HG02973 (cell line): Measurements from ENCODE around the gene LAMB3.
"Not testable (repeated sequence)": the region's sequence is repeated elsewhere in the genome, so short reads cannot be mapped to it uniquely, and the experiment has no call there.

Source experiments
- ATAC-seq: cut with Tn5 transposase; IDR thresholded peaks from one replicate; pipeline ENCODE4 v1.9.1; 2021; ENCODE audit warnings: moderate library complexity; ENCODE audit not compliant: unreplicated experiment

The LAMB3 gene

GRCh38 chr1:209652121-209652735 lies at the start of gene LAMB3:
Gene LAMB3 (minus strand): TSS chr1:209652425. CDS start chr1:209650944, 1,481 bp downstream.
- no peak for ATAC-seq

- ATAC-seq, result not testable (repeated sequence)
Measured at GRCh38 chr1:209700686-209701085, 48.5 kb upstream of the LAMB3 start.

- ATAC-seq, result no peak
Measured at GRCh38 chr1:209697126-209697525, 44.9 kb upstream of the LAMB3 start.

DNA sequence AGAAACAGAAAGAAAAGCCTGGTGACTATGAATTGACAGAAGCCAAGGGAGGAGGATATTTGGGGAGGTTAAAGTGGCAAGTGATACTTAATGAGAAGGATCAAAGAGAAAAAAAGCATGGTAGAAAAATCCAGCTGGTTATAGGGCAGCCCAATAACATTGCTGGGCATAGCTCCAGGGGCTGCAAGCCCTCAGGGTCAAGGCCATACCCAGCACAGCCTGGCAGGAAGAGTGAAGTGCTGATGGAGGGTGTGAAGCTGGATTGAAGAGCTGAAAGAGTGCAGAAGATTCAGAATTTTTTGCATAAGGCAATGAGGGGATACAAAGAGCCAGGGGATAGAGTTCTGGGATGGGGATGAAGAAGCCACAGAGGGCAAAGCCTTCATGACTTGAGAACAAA lies 44.4 kb upstream of the LAMB3 start:
- ATAC-seq, result no peak

DNA sequence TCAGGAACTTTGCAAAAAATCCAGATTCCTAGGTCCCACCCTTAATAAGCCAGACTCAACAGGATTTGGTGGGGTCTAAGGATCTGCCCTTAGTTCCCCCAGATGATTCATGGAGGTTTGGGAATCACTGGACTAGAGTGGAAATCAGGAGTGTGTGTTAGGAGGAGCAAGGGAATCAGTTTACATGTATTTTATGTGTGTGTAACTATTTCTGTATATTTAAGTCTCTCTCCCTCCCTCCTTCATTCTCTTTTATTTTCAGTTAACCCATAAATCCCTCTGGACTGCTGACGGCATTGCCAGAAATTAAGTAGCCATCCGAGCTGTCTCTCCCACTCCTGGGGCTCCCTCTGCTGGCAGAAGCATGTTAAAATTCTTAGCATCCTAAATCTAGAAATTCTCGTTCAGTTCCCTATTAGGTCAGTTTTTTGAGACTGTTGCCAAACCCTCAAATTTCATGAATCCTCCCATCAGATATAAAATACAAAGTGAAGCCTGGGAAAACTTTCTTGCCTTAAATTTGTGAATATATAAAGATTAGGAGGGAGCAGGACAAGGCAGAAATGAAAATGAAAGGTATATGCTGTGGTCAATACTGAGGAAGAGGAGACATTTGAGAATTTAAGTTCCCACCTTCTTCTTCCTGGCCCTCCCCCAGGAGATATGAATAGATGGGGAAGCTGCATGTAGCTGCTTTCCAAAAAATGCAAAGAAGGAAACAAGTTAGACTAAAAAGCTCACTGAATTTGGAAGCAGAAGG lies 40.7 kb upstream of the LAMB3 start:
- ATAC-seq, result no peak

DNA sequence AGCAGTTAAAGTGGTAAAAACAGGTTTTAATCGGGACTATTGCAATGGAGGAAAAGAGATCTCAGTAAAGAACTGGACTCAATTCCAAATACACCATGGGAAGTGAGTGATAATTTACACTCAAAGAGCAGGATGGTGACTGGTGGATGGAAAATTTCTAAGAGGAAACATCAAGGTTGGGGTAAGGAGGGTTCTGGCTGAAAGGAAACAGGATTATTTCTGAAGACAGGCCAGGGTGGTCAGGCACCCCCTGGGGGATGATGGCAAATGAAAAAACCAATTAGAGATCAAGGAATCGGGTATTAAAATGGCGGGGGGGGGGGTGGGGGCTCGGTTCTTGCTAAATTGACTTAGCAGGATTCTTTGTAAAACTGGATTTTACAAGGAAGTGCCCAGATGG lies 40.1 kb upstream of the LAMB3 start:
- ATAC-seq, result no peak

DNA sequence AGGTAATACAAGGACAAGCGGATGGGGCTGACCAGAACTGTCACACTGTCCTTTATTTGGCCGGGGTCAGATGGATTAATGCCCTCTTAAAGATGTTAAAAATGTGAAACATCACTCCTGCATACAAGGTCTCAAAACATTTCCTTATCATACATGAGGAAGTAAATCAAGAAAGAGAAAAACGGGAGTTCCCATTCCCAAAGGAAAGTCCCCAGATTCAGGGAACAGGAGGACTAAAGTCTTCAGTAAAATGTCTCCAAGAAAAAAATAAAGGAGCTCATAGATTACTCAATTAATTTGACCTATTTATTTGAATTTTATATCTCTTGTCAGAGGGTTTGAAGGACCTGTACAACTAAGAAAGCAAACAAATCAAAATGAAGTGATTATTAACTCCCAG lies 39.0 kb upstream of the LAMB3 start:
- no peak for ATAC-seq

- no peak for ATAC-seq
Measured at GRCh38 chr1:209689477-209689876, 37.3 kb upstream of the LAMB3 start.

DNA sequence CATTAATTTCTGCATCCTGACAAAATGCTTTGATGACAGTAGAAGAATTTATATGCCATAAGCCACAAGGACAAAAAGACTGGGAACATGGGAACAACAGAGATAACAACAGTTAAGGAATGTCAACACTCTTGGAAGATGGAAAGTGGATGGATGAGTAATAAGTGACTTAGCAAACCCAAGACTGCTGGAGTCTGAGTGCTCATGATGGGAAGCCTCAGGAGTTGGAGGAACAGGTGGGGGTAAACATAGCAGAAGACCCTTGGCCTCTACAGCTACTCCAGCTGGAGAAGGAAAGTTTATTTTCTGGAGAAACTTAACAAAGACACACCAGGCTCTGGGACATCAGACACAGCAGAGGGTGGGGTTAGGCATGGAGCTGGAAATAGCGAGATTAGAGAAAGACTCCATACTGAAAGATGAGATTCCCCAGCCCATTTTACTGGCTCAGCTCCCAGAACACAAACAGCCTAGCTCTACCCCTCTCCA lies 36.6 kb upstream of the LAMB3 start:
- no peak for ATAC-seq

GRCh38 chr1:209686322-209686721 lies 34.1 kb upstream of the LAMB3 start:
- no peak for ATAC-seq

GRCh38 chr1:209685821-209686220 lies 33.6 kb upstream of the LAMB3 start:
- ATAC-seq, result no peak

- no peak for ATAC-seq
Measured at GRCh38 chr1:209678981-209679539, 26.8 kb upstream of the LAMB3 start.

GRCh38 chr1:209675565-209676154 lies 23.4 kb upstream of the LAMB3 start:
- no peak for ATAC-seq

DNA sequence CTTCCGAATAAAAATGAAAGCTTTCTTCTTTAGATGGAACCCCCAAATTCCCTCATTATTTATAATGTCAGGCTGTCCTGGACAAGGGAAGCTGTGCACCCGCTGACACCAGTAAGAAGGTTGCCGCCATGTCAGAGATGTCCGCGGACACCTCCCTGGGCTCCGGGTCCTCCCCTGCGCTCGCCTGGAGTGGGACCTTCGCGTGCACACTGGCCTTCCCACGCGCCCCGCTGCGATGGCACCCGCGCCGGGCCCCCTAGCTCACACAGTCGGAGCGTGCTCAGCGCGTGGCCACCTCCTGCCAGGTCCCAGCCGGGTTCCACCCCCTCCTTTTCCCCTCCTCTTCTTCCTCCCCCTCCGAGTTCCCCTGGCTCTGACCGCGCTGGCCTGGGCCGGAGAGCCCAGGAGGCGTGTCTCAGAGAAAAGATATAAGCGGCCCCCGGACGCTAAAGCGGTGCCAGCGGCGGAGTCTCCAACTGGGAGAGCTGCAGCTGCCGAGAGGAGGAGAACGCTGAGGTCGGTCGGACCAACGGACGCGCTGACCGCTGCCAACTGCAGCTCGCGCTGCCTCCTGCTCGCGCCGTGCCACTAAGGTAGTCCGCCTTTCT lies 22.8 kb upstream of the LAMB3 start, which contains the start of gene G0S2:
Gene G0S2 (plus strand): TSS at position 456 of the 608 bp plus-strand sequence. CDS start 273 bp downstream, outside the sequence.
- ATAC-seq, result no peak

- ATAC-seq, result no peak
Measured at GRCh38 chr1:209673631-209674417, 21.6 kb upstream of the LAMB3 start.

DNA sequence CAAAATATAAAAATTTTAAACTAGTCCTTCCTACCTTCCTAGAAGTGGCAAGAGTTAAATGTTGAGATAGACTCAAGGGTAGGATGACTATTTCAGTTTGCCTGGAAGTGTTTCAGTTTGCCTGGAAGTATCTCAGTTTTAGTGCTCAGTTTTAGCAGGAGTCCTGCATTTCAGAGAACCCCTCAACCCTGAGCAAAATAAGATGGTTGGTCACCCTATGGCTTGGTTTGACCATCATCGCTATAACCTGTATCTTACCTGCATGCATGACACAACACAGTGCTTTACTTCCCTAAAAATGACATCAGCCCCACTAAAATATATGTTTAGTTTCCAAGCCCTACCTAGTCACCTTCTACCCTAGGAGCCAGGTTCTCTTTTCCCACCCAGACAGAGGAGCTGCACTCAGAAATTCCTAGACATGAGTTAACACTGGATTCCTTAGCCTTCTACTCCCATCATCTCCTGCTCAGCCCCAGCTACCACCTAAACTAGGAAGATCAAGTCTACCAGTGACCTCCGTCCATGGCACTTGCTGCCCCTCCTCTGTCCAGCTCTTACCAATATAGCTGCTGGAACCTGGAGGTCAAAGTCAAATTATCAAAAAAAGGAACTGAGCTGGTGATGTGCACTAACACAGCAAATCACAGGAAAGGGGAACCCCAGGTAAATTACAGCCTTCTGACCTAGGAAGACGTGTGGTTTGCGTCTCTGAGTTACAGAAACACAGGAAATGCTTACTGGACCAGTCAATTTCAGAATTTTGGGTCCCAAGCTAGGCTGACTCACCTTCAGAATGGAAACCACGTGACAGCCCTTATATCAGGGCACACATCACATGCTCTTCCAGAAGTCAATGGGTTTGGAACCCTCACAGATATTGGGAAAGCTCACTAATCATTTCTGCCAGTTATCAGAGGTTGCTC lies 20.7 kb upstream of the LAMB3 start:
- ATAC-seq, result peak; percentile 91

DNA sequence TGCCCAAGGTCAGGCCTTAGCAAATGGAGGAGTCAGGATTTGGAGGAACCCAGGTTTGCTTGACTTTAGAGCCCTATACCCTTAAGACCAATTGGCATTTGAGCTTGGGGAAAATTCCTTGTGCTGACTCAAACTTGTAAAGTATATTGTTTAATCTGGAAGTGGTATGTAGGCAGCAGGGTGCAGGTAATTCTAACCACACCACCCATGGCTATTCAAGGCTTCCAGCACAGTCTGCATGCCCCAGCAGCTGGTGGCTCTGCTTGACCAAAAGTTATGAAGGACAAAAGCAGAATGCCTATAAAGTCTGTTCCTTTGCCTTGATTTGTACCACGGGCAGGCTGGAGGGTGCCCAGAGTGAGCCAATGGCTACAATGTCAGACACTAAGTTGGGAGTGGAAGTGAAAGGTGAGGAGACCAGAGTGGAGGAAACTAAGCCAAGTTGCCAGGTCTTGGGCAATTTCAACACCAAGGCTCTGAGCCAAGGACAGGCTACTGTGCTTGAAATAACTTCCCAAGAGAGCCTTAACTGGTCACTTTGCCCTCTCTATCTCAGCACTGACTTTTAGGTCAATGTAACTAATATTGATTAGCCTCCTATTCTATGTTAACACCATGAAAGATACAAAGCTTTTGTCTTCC lies 18.3 kb upstream of the LAMB3 start:
- ATAC-seq, result no peak

GRCh38 chr1:209667708-209668107 lies 15.5 kb upstream of the LAMB3 start:
- no peak for ATAC-seq

DNA sequence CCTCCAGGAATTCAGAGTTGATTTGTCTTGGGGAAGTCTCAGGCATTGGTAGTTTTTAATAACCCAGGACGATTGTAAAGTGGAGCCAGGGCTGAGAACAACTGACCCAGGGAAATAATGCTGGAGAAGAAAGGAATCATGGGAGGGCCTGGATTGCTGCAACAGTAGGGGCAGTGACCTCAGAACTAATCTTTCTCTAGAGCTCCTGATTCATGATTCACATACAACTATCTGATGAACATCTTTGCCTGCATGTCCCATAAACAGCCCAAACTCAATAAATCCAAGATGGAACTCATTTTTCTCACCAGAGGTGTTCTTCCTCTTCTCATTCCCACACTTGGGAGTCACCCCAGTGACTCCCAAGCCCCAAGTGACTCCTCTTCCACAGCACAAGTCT lies 14.9 kb upstream of the LAMB3 start:
- ATAC-seq, result no peak
